SK-N-MC (cell line): Measurements from ENCODE around the gene PZP.

ENCODE experiments used
- EZH2 ChIP-seq: fragments of 200-600 bp; sonication (generic); IDR thresholded peaks from one replicate; pipeline ENCODE4 v1.6.1; 2017; ENCODE audit warnings: antibody characterized with exemption
- POLR2AphosphoS5 ChIP-seq: IDR thresholded peaks from 2 replicates; pipeline ENCODE4 v1.6.1; 2012; ENCODE audit warnings: mild to moderate bottlenecking, low read depth, low read length, borderline replicate concordance

DNA sequence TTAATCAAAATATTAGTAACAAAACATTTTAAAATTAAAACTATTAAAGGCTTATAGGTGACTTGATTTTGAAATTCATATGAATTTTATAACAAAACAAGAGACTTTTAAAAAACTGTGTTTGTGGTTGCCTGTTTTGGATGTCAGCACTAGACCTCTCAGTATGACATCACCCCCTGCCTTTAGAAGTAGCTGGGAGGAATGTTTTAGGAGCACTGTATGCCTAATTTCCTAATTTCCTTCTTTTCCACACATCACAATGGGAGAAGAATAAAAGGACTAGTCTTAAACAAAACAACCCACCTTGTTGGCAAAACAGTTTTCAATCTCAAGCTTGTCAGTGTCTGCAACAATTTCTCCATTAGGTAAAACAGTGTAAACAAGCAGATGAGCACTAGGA lies 48.1 kb upstream of the PZP start:
- no peak for TF ChIP-seq POLR2AphosphoS5
- TF ChIP-seq EZH2, result no peak
